ENCODE data around the gene CFAP46. TPM values are rescaled to one million over a fixed set of nuclear protein-coding genes. Genes with fewer than 3 reads are reported as not detected.
"Not testable (repeated sequence)": the region's sequence is repeated elsewhere in the genome, so short reads cannot be mapped to it uniquely, and the experiment has no call there.

Gene CFAP46
- total RNA-seq, 1 donor from 2014 or later = 0.09 TPM

- intact Hi-C loops (cut with micrococcal nuclease) = no loop called here
Observed at GRCh38 chr10:132832186-132832969, 110.0 kb downstream of the CFAP46 start.

GRCh38 chr10:132829403-132829802 lies 113.0 kb downstream of the CFAP46 start:
- intact Hi-C loops (cut with micrococcal nuclease) = no loop called here

GRCh38 chr10:132828681-132829080 lies 113.7 kb downstream of the CFAP46 start:
- intact Hi-C loops (cut with micrococcal nuclease) = no loop called here

GRCh38 chr10:132827861-132828539 lies 114.4 kb downstream of the CFAP46 start:
- intact Hi-C loops (cut with micrococcal nuclease) = no loop called here

GRCh38 chr10:132827423-132827789 lies 115.0 kb downstream of the CFAP46 start:
- intact Hi-C loops (cut with micrococcal nuclease) = no loop called here

GRCh38 chr10:132826524-132827422 lies 115.6 kb downstream of the CFAP46 start:
- intact Hi-C loops (cut with micrococcal nuclease) = no loop called here

- intact Hi-C loops (cut with micrococcal nuclease) = not testable (repeated sequence)
Observed at GRCh38 chr10:132825783-132826523, 116.4 kb downstream of the CFAP46 start.

- intact Hi-C loops (cut with micrococcal nuclease) = no loop called here
Observed at GRCh38 chr10:132820056-132820455, 122.3 kb downstream of the CFAP46 start.

- intact Hi-C loops (cut with micrococcal nuclease) = no loop called here
Observed at GRCh38 chr10:132817701-132818211, 124.6 kb downstream of the CFAP46 start.

- intact Hi-C loops (cut with micrococcal nuclease) = no loop called here
Observed at GRCh38 chr10:132816718-132817117, 125.7 kb downstream of the CFAP46 start.

- intact Hi-C loops (cut with micrococcal nuclease) = no loop called here
Observed at GRCh38 chr10:132815168-132815857, 127.1 kb downstream of the CFAP46 start.

- intact Hi-C loops (cut with micrococcal nuclease) = no loop called here
Observed at GRCh38 chr10:132814469-132814856, 127.9 kb downstream of the CFAP46 start.

- intact Hi-C loops (cut with micrococcal nuclease) = no loop called here
Observed at GRCh38 chr10:132813560-132814468, 128.6 kb downstream of the CFAP46 start.

GRCh38 chr10:132813001-132813401 lies 129.4 kb downstream of the CFAP46 start:
- intact Hi-C loops (cut with micrococcal nuclease) = no loop called here

GRCh38 chr10:132812520-132812919 lies 129.8 kb downstream of the CFAP46 start:
- intact Hi-C loops (cut with micrococcal nuclease) = no loop called here

- intact Hi-C loops (cut with micrococcal nuclease) = no loop called here
Observed at GRCh38 chr10:132811891-132812481, 130.4 kb downstream of the CFAP46 start.

- intact Hi-C loops (cut with micrococcal nuclease) = no loop called here
Observed at GRCh38 chr10:132810807-132811700, 131.3 kb downstream of the CFAP46 start.

Data from T-helper 2 cell treated with Interferon-gamma antibody and Interleukin-4, amounts not matched to agents 100 ng/mL and 5 ng/mL, for 36 hours (primary cell).